HL-60/S4 (cell line): ENCODE data around the gene WFDC9.
"Not testable (repeated sequence)": the region's sequence is repeated elsewhere in the genome, so short reads cannot be mapped to it uniquely, and the experiment has no call there.

Experiments used
- in situ Hi-C: fragments of 300-500 bp; cut with MboI; formaldehyde crosslinking; loops from 2 replicates; pipeline ENCODE4 v1.14.3; 2022; ENCODE audit warnings: low sequenced_read_pairs

WFDC9 gene

GRCh38 chr20:45631184-45631583, at the start of gene WFDC9:
Gene WFDC9 (minus strand): TSS chr20:45631284. CDS start chr20:45610181, 21,103 bp downstream.
- in situ Hi-C loops: no loop called here

GRCh38 chr20:45679650-45680049, 48.6 kb upstream of the WFDC9 start:
- in situ Hi-C loops: no loop called here

GRCh38 chr20:45672765-45673164, 41.7 kb upstream of the WFDC9 start:
- in situ Hi-C loops: no loop called here

GRCh38 chr20:45670139-45670538, 39.1 kb upstream of the WFDC9 start, which contains the start of gene WFDC11:
Gene WFDC11 (minus strand): TSS chr20:45670239. CDS start chr20:45650600, 19,639 bp downstream.
- in situ Hi-C loops: no loop called here

- in situ Hi-C loops: not testable (repeated sequence)
These were observed 26.0 kb upstream of the WFDC9 start for GRCh38 chr20:45657038-45657437.

- in situ Hi-C loops: not testable (repeated sequence)
These were observed 20.6 kb upstream of the WFDC9 start for GRCh38 chr20:45651726-45652125.

- in situ Hi-C loops: no loop called here
These were observed 18.3 kb upstream of the WFDC9 start for GRCh38 chr20:45649312-45649863.

- in situ Hi-C loops: no loop called here
These were observed 16.5 kb upstream of the WFDC9 start for GRCh38 chr20:45647441-45648050.

GRCh38 chr20:45646875-45647274, 15.8 kb upstream of the WFDC9 start:
- in situ Hi-C loops: no loop called here

- in situ Hi-C loops: not testable (repeated sequence)
These were observed 14.8 kb upstream of the WFDC9 start for GRCh38 chr20:45645869-45646268.

GRCh38 chr20:45641076-45641475, 10.0 kb upstream of the WFDC9 start:
- in situ Hi-C loops: not testable (repeated sequence)

- in situ Hi-C loops: no loop called here
These were observed 8.6 kb upstream of the WFDC9 start for GRCh38 chr20:45639687-45640086.

GRCh38 chr20:45636513-45636912, 5.4 kb upstream of the WFDC9 start:
- in situ Hi-C loops: no loop called here

GRCh38 chr20:45630371-45630770, 713 bp downstream of the WFDC9 start:
- in situ Hi-C loops: no loop called here

GRCh38 chr20:45629496-45630100, 1.5 kb downstream of the WFDC9 start, which contains the start of gene WFDC10A:
Gene WFDC10A (plus strand): TSS chr20:45629739. CDS start chr20:45629814, 75 bp downstream.
- in situ Hi-C loops: no loop called here

- in situ Hi-C loops: no loop called here
These were observed 4.5 kb downstream of the WFDC9 start for GRCh38 chr20:45626540-45626939.

- in situ Hi-C loops: no loop called here
These were observed 9.5 kb downstream of the WFDC9 start for GRCh38 chr20:45621593-45621992.

GRCh38 chr20:45617591-45617990, 13.5 kb downstream of the WFDC9 start:
- in situ Hi-C loops: no loop called here

- in situ Hi-C loops: no loop called here
These were observed 18.8 kb downstream of the WFDC9 start for GRCh38 chr20:45612314-45612713.

GRCh38 chr20:45611054-45611453, 20.0 kb downstream of the WFDC9 start:
- in situ Hi-C loops: no loop called here

- in situ Hi-C loops: no loop called here
These were observed 23.3 kb downstream of the WFDC9 start for GRCh38 chr20:45607810-45608209.

GRCh38 chr20:45595235-45595634, 35.8 kb downstream of the WFDC9 start:
- in situ Hi-C loops: no loop called here
